ENCODE results near the gene B3GNT4.

DNA sequence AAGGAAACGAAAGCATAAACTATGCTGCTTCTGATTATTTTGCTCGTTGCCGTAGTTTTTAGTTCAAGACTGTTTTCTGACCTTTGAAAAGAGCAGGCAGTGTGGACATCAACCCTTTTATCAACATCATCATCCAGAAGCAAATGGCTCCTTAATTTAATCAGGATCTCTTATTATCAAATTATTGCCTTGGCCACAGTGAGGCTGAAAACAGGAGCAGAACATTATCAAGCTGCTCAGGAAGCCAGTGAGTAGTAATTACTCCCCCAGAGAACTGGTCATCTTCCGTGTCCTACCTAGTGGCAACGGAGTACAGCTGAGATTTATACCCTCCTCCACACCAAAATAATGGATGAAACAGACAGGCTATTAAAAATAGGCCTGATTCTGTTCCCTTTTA, 24.6 kb downstream of the B3GNT4 start:
- TF ChIP-seq POLR2A (IDR thresholded peaks at IDR 0.05; ENCODE audit: low read depth, low read length) = no peak
- TF ChIP-seq, protein P1, sequence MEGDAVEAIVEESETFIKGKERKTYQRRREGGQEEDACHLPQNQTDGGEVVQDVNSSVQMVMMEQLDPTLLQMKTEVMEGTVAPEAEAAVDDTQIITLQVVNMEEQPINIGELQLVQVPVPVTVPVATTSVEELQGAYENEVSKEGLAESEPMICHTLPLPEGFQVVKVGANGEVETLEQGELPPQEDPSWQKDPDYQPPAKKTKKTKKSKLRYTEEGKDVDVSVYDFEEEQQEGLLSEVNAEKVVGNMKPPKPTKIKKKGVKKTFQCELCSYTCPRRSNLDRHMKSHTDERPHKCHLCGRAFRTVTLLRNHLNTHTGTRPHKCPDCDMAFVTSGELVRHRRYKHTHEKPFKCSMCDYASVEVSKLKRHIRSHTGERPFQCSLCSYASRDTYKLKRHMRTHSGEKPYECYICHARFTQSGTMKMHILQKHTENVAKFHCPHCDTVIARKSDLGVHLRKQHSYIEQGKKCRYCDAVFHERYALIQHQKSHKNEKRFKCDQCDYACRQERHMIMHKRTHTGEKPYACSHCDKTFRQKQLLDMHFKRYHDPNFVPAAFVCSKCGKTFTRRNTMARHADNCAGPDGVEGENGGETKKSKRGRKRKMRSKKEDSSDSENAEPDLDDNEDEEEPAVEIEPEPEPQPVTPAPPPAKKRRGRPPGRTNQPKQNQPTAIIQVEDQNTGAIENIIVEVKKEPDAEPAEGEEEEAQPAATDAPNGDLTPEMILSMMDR (conservative IDR thresholded peaks at IDR 0.05; ENCODE audit: low read depth, low read length) = no peak
- no peak for TF ChIP-seq RAD21 (IDR thresholded peaks at IDR 0.05; ENCODE audit: low read length)
- TF ChIP-seq, protein P2, sequence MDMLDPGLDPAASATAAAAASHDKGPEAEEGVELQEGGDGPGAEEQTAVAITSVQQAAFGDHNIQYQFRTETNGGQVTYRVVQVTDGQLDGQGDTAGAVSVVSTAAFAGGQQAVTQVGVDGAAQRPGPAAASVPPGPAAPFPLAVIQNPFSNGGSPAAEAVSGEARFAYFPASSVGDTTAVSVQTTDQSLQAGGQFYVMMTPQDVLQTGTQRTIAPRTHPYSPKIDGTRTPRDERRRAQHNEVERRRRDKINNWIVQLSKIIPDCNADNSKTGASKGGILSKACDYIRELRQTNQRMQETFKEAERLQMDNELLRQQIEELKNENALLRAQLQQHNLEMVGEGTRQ (IDR thresholded peaks at IDR 0.05; ENCODE audit: low read depth, low read length) = no peak

Data from IMR-90 (cell line).